ENCODE measurements around the gene C3orf70. TPM values are rescaled to one million over a fixed set of nuclear protein-coding genes. Genes with fewer than 3 reads are reported as not detected.

Gene C3orf70
- total and polyA plus RNA-seq, 2 of the 8 experiments (the other 6 are each of a cell fraction or from before 2014, with no cell fraction given): 1.7 to 2.0 TPM

DNA sequence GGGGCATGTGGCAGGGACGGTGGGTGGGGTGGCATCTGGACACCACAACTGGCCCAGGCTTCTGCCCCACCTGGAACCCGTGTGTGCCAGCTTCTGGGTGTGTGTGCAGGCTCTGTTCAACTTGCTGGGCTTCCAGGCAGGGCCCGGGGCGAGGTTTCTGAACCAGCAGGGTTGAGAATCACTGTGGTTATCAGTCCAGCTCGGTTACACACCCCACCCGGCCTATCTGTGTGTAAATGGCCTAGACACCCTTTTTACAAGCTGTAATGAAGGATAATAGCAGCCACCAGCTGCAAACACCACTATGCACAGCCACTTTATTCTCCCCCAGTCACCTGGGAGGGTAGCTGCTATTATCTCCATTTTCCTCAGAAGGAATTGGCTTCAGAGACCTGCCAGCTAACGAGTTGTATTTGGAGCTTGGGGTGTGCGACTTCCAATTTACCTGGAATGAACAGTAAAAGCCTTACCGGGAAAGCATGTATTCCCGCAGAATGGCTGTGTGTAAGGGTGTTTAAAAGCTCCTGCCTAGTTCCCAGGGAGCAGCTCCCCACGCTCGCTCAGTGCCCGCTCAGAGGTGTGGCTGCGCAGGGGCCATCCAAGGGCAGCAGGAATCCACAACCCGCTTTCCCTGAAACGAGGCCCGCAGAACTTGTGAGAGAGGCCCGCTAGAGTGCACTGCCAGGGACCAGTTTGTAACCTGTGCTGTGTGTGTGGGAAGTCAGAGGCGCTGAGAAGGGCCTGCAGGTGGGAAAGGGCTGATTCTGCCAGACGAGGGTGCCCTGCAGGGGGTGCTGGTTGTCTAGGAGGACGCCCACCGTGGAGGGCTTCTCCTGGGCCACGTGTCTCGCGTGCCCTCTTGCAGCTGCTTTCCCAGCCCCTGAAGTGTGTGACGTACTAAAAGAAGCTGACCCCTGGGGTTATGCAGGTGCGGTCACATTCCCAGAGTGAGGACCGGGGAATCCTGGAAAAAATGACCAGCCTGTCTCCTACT, 83.5 kb downstream of the C3orf70 start:
- H2AFZ ChIP-seq (ENCODE audit: low read length): peak overlapping the region; percentile 39
- ChIA-PET CTCF (ENCODE audit: partially characterized antibody) (interaction anchor here (0.6 to 10.4 kb wide), 23 partner anchors 9 to 257 kb away, joined by 3 to 97 read pairs (median 4); no protein-coding TSS in a partner anchor), POLR2A (ENCODE audit: partially characterized antibody) (interaction anchor here (0.8 kb wide), 1 partner anchor 28 kb away, joined by 3 read pairs; no protein-coding TSS in a partner anchor)
- TF ChIP-seq TAF7 (optimal IDR thresholded peaks at IDR 0.05; ENCODE audit: borderline replicate concordance, low read depth, low read length) (no peak), RAD21 (IDR thresholded peaks at IDR 0.05 in 1 of 2, conservative IDR thresholded peaks at IDR 0.05 in 1 of 2; ENCODE audit: low read depth in 2 of 2, low read length in 2 of 2) (peak; percentile 62 to 75), CREB1 (IDR thresholded peaks at IDR 0.05) (peak; percentile 36; the same call in 1 of the 2 replicates), USF2 (IDR thresholded peaks at IDR 0.05; ENCODE audit: low read length) (peak; percentile 56; the same call in 1 of the 2 replicates), RBBP5 (IDR thresholded peaks at IDR 0.05; ENCODE audit: borderline replicate concordance, low read depth, low read length) (0 out of 2 replicates have a peak, but pooled peaks have one; percentile 63)
- TF ChIP-seq, protein P1, sequence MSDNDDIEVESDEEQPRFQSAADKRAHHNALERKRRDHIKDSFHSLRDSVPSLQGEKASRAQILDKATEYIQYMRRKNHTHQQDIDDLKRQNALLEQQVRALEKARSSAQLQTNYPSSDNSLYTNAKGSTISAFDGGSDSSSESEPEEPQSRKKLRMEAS (IDR thresholded peaks at IDR 0.05): peak; percentile 91
- TF ChIP-seq, protein P2, sequence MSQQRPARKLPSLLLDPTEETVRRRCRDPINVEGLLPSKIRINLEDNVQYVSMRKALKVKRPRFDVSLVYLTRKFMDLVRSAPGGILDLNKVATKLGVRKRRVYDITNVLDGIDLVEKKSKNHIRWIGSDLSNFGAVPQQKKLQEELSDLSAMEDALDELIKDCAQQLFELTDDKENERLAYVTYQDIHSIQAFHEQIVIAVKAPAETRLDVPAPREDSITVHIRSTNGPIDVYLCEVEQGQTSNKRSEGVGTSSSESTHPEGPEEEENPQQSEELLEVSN (IDR thresholded peaks at IDR 0.05): peak; percentile 86

More for the DNA sequence above, 83.5 kb downstream of the C3orf70 start:
- Histone ChIP-seq H2BK5ac (ENCODE audit: low read depth, low read length) (no peak overlapping the region), H4K5ac (ENCODE audit: insufficient read length, low read depth, low read length) (no peak overlapping the region), H3K18ac (ENCODE audit: extremely low read depth, low read length) (no peak overlapping the region), H3K9me3 (ENCODE audit: insufficient read depth in 2 of 2, low read depth in 1 of 2, low read length in 1 of 2) (no peaks in the 10 kb centered on the region), H3K27ac (ENCODE audit: low read depth, low read length) (no peak overlapping the region), H2BK15ac (ENCODE audit: low read length) (no peak overlapping the region), H2BK12ac (ENCODE audit: low read depth, low read length) (0 out of 2 replicates have a peak overlapping the region, but pooled peaks have one; percentile 71), H4K8ac (ENCODE audit: extremely low read depth, insufficient read depth, low read length) (no peak overlapping the region), H3K9ac (replicated peaks in 1 of 4; ENCODE audit: extremely low read depth in 1 of 4, low read depth in 3 of 4, low read length in 3 of 4) (no peak overlapping the region), H2BK120ac (replicated peaks; ENCODE audit: low read depth, low read length) (no peak overlapping the region), H3K79me2 (ENCODE audit: control insufficient read depth in 1 of 2, insufficient read depth in 2 of 2, low read length in 2 of 2) (no peaks in the 10 kb centered on the region), H2BK20ac (ENCODE audit: low read length) (no peak overlapping the region), H2AK5ac (ENCODE audit: low read depth, low read length) (no peak overlapping the region), H3K23me2 (ENCODE audit: low read depth, low read length) (no peaks in the 10 kb centered on the region), H3K79me1 (ENCODE audit: low read depth, low read length) (no peaks in the 10 kb centered on the region), H3K14ac (ENCODE audit: insufficient read length) (no peak overlapping the region), H3K4me3 (ENCODE audit: extremely low read depth in 1 of 4, insufficient read depth in 2 of 4, low read depth in 3 of 4, low read length in 4 of 4) (no peak overlapping the region), H3K56ac (replicated peaks; ENCODE audit: insufficient read length, low read depth, low read length) (no peak overlapping the region), H3K27me3 (replicated peaks in 1 of 4; ENCODE audit: control insufficient read depth in 3 of 4, extremely low read depth in 1 of 4, insufficient read depth in 3 of 4, low read length in 3 of 4) (no peaks in the 10 kb centered on the region), H4K91ac (replicated peaks; ENCODE audit: insufficient read length, low read length) (no peak overlapping the region), H3K36me3 (ENCODE audit: control insufficient read depth in 2 of 4, insufficient read depth in 4 of 4, low read length in 3 of 4) (no peaks in the 10 kb centered on the region), H3K4me1 (replicated peaks in 1 of 4; ENCODE audit: control insufficient read depth in 3 of 4, insufficient read depth in 4 of 4, low read length in 3 of 4) (peaks cover 0 to 12% (median 6%) of the 10 kb centered on the region in 4 experiments; a peak in 6 of 7 replicates), H3K23ac (ENCODE audit: insufficient read length) (no peak overlapping the region), H4K20me1 (replicated peaks in 1 of 2; ENCODE audit: control insufficient read depth in 1 of 2, insufficient read depth in 2 of 2, low read length in 2 of 2) (no peaks in the 10 kb centered on the region), H3K4ac (replicated peaks; ENCODE audit: insufficient read length, low read depth, low read length) (no peak overlapping the region), H3K4me2 (ENCODE audit: insufficient read depth in 1 of 2, low read depth in 2 of 2, low read length in 2 of 2) (0 out of 4 replicates have a peak overlapping the region, but pooled peaks of 1 of the 2 experiments have one; percentile 1)
- DNase-seq (ENCODE audit: low read depth in 1 of 2, low spot score in 2 of 2) (peak; percentile 60 to 86), FAIRE-seq (peak; percentile 55)
- 64% methylated on average over 23 of the region's 28 CpGs; no CpG with 5 or more reads in 1 of the 2 experiments for WGBS, 2 experiments (ENCODE audit: extremely low coverage in 1 of 2, insufficient coverage in 1 of 2, insufficient read length in 1 of 2, insufficient replicate concordance in 2 of 2, low coverage in 1 of 2, low lambda C conversion rate in 2 of 2, missing lambda C conversion rate in 1 of 2)
